Upper lobe of left lung (tissue), 6 donors: ENCODE results near the gene TP73. TPM values are rescaled to one million over a fixed set of nuclear protein-coding genes. Genes with fewer than 3 reads are reported as not detected.

ENCODE experiments used
- ATAC-seq, 2 donors: fragments of 200-7000 bp; cut with Tn5 transposase; one replicate each; pipeline ENCODE4 v1.9.1; 2022; ENCODE audit warnings: mild to moderate bottlenecking in 2 of 2, moderate library complexity in 2 of 2; ENCODE audit not compliant: low FRiP score in 2 of 2
- DNase-seq, 2 donors: peaks; one replicate each; pipeline ENCODE4 v3.0.0-alpha.2; 2019 to 2020
- H3K27ac ChIP-seq, 4 donors: fragments of 200-600 bp; sonication (generic); one replicate each; pipeline ENCODE4 v1.5.1; 2016 to 2019
- H3K27me3 ChIP-seq, 4 donors: fragments of 200-600 bp; sonication (generic); one replicate each; pipeline ENCODE4 v1.5.1; 2017 to 2019
- H3K36me3 ChIP-seq, 4 donors: fragments of 200-600 bp; sonication (generic); one replicate each; pipeline ENCODE4 v1.5.1; 2016 to 2019
- H3K4me1 ChIP-seq, 4 donors: fragments of 200-600 bp; sonication (generic); one replicate each; pipeline ENCODE4 v1.5.1; 2018 to 2019
- H3K4me3 ChIP-seq, 4 donors: fragments of 200-600 bp; sonication (generic); one replicate each; pipeline ENCODE4 v1.5.1; 2017 to 2019; ENCODE audit warnings: mild to moderate bottlenecking in 2 of 4, moderate library complexity in 1 of 4
- H3K9me3 ChIP-seq, 4 donors: fragments of 200-600 bp; sonication (generic); one replicate each; pipeline ENCODE4 v1.5.1; 2018 to 2019
- CTCF ChIP-seq, 6 experiments: fragments of 450-650 bp in 4 of 6; fragments of 200-600 bp in 2 of 6; sonication (generic) in 2 of 6; IDR thresholded peaks; one replicate each; pipeline ENCODE4 v1.5.1; 2016 to 2019; ENCODE audit warnings: antibody characterized with exemption in 6 of 6
- EP300 ChIP-seq, 4 donors: sonication (generic); formaldehyde crosslinking; IDR thresholded peaks; one replicate each; pipeline ENCODE4 v1.5.1; 2017; ENCODE audit warnings: antibody characterized with exemption in 4 of 4, control low read depth in 2 of 4
- POLR2A ChIP-seq, 4 donors: fragments of 450-650 bp; IDR thresholded peaks; one replicate each; pipeline ENCODE4 v1.5.1; 2016 to 2017; ENCODE audit warnings: antibody characterized with exemption in 4 of 4, mild to moderate bottlenecking in 2 of 4
- POLR2AphosphoS5 ChIP-seq, 2 donors: sonication (generic); formaldehyde crosslinking; IDR thresholded peaks; one replicate each; pipeline ENCODE4 v1.5.1; 2017; ENCODE audit warnings: antibody characterized with exemption in 2 of 2
- WGBS, 2 donors: methylation state at CpG; one replicate each; pipeline ENCODE4 v1.1.5; 2017 to 2018; 5-methylcytosine and 5-hydroxymethylcytosine counted together
- total RNA-seq, 6 donors: library from RNA; depleted of rRNA in 4 of 6; stranded (reverse); fragments of >200 nt in 4 of 6; gene quantifications; one replicate each; pipeline versions ENCODE4 v1.1.0 to v1.2.1, GENCODE V29; 2016 to 2021
- donor health status: DM: no; HTN: no; CAD: no; lungs with moderate emphysema.
- donor health status: DM: no; HTN: yes; CAD: no; lungs with severe emphysema.

TP73 gene
- total RNA-seq, 6 donors from 2014 or later: 0.77 to 9.8 (median 4.1) TPM

GRCh38 chr1:3762873-3763228, 110.5 kb downstream of the TP73 start:
- no peaks in the 10 kb centered on the region for H3K9me3 ChIP-seq
- H3K36me3 ChIP-seq: no peaks in the 10 kb centered on the region
- H3K4me1 ChIP-seq: no peaks in the 10 kb centered on the region

GRCh38 chr1:3763351-3764125, 111.2 kb downstream of the TP73 start:
- DNase-seq: peak in 1 of 2 donors; percentile 69
- H3K9me3 ChIP-seq: no peaks in the 10 kb centered on the region
- 76 to 86% methylated on average over 15 to 31 of the region's 31 CpGs for WGBS, 2 donors
- no peaks in the 10 kb centered on the region for H3K4me1 ChIP-seq
- no peak overlapping the region for H3K4me3 ChIP-seq
- H3K36me3 ChIP-seq: no peaks in the 10 kb centered on the region
- H3K27me3 ChIP-seq: no peaks in the 10 kb centered on the region
- TF ChIP-seq POLR2AphosphoS5 (IDR thresholded peaks at IDR 0.05) (no peak), EP300 (IDR thresholded peaks at IDR 0.05) (no peak), POLR2A (IDR thresholded peaks at IDR 0.05) (no peak), CTCF (IDR thresholded peaks at IDR 0.05) (no peak)
- no peak for ATAC-seq
- no peak overlapping the region for H3K27ac ChIP-seq

More at GRCh38 chr1:3762873-3763228, 110.5 kb downstream of the TP73 start:
- TF ChIP-seq POLR2A (IDR thresholded peaks at IDR 0.05) (no peak), EP300 (IDR thresholded peaks at IDR 0.05) (no peak), CTCF (IDR thresholded peaks at IDR 0.05) (no peak), POLR2AphosphoS5 (IDR thresholded peaks at IDR 0.05) (no peak)
- H3K4me3 ChIP-seq: no peak overlapping the region
- H3K27ac ChIP-seq: no peak overlapping the region
- no peaks in the 10 kb centered on the region for H3K27me3 ChIP-seq
- ATAC-seq (peak in 1 of 2 donors; percentile 4), DNase-seq (peak in 1 of 2 donors; percentile 66)
- 73 to 87% methylated on average over 7 to 9 of the region's 12 CpGs for WGBS, 2 donors

GRCh38 chr1:3767328-3767925, 115.1 kb downstream of the TP73 start:
- no peak for ATAC-seq
- Histone ChIP-seq H3K27me3 (no peaks in the 10 kb centered on the region), H3K27ac (no peak overlapping the region), H3K4me3 (no peak overlapping the region), H3K36me3 (no peaks in the 10 kb centered on the region), H3K9me3 (no peaks in the 10 kb centered on the region), H3K4me1 (peaks cover 8 to 14% (median 10%) of the 10 kb centered on the region in 4 donors)
- TF ChIP-seq POLR2AphosphoS5 (IDR thresholded peaks at IDR 0.05): no peak
- no peak for TF ChIP-seq POLR2A (IDR thresholded peaks at IDR 0.05)
- no peak for TF ChIP-seq CTCF (IDR thresholded peaks at IDR 0.05)
- no peak for TF ChIP-seq EP300 (IDR thresholded peaks at IDR 0.05)
- no peak for DNase-seq
- 81 to 86% methylated on average over 16 to 17 of the region's 17 CpGs for WGBS, 2 donors

- Histone ChIP-seq H3K27ac (no peak overlapping the region), H3K4me3 (no peak overlapping the region), H3K4me1 (peaks cover 14 to 27% (median 21%) of the 10 kb centered on the region in 4 donors), H3K27me3 (no peaks in the 10 kb centered on the region), H3K36me3 (no peaks in the 10 kb centered on the region), H3K9me3 (no peaks in the 10 kb centered on the region)
- DNase-seq (no peak), ATAC-seq (no peak)
- WGBS, 2 donors: 81 to 82% methylated on average over 11 to 22 of the region's 22 CpGs
- TF ChIP-seq POLR2A (IDR thresholded peaks at IDR 0.05): no peak
- TF ChIP-seq EP300 (IDR thresholded peaks at IDR 0.05): no peak
- TF ChIP-seq POLR2AphosphoS5 (IDR thresholded peaks at IDR 0.05): no peak
These were observed 116.6 kb downstream of the TP73 start for GRCh38 chr1:3768811-3769390.

- 85 to 90% methylated on average over 7 to 16 of the region's 16 CpGs for WGBS, 2 donors
- H3K27me3 ChIP-seq: no peaks in the 10 kb centered on the region
These were observed 117.9 kb downstream of the TP73 start for GRCh38 chr1:3770047-3770765.

More at GRCh38 chr1:3770047-3770765, 117.9 kb downstream of the TP73 start:
- Histone ChIP-seq H3K36me3 (no peaks in the 10 kb centered on the region), H3K4me3 (no peak overlapping the region), H3K4me1 (peaks cover 20 to 40% (median 32%) of the 10 kb centered on the region in 4 donors), H3K9me3 (no peaks in the 10 kb centered on the region), H3K27ac (no peak overlapping the region)
- no peak for DNase-seq
- no peak for ATAC-seq
- no peak for TF ChIP-seq POLR2A (IDR thresholded peaks at IDR 0.05)
- no peak for TF ChIP-seq CTCF (IDR thresholded peaks at IDR 0.05)
